Frontal cortex (tissue), 4 donors: ENCODE measurements around the gene ARHGAP20. TPM values are rescaled to one million over a fixed set of nuclear protein-coding genes. Genes with fewer than 3 reads are reported as not detected.

ENCODE experiments used
- DNase-seq, 2 donors: peaks; one replicate each; pipeline ENCODE4 v3.0.0; 2012; ENCODE audit warnings: low spot score in 2 of 2
- FAIRE-seq: peaks from 2 replicates; lab custom pipeline; 2012; peaks lifted over from hg19 to GRCh38; lab: Jason Lieb, UNC
- total RNA-seq: library from RNA; depleted of rRNA; stranded (reverse); fragments of >200 nt; gene quantifications from one replicate; pipeline ENCODE4 v1.2.3, GENCODE V29; 2014
- donor health status: control.
- donor health status: control.
- donor health status: control.

ARHGAP20 gene
- total RNA-seq, 1 donor from 2014 or later: 47.3 TPM

GRCh38 chr11:110720431-110721275 is 8.4 kb upstream of the ARHGAP20 start:
- FAIRE-seq (no peak), DNase-seq (no peak)

GRCh38 chr11:110716361-110716760 is 4.1 kb upstream of the ARHGAP20 start:
- DNase-seq (no peak), FAIRE-seq (no peak)

DNA sequence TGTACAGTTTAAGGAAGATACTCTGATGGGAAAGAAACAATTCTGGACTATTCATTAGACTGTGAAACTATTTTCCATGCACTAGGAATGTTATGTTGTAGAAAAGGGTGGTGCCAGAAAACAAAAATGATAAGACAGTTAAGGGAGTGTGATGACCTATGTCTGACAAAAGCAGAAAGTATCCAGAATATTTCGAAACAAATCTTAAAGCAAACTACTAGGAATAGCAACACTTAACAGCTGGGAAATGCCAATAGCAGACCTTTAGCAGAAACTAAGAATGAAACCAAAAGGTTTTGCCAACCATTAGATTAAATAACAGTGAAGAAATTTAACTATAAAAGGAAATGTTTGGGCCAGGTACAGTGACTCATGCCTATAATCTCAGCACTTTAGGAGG is 3.3 kb upstream of the ARHGAP20 start:
- no peak for FAIRE-seq

GRCh38 chr11:110713449-110713776 is 1.2 kb upstream of the ARHGAP20 start:
- DNase-seq (no peak), FAIRE-seq (no peak)

More for the DNA sequence above, 3.3 kb upstream of the ARHGAP20 start:
- DNase-seq: no peak

GRCh38 chr11:110712659-110713448 is 617 bp upstream of the ARHGAP20 start:
- DNase-seq (peak; percentile 44 to 46), FAIRE-seq (no peak)

DNA sequence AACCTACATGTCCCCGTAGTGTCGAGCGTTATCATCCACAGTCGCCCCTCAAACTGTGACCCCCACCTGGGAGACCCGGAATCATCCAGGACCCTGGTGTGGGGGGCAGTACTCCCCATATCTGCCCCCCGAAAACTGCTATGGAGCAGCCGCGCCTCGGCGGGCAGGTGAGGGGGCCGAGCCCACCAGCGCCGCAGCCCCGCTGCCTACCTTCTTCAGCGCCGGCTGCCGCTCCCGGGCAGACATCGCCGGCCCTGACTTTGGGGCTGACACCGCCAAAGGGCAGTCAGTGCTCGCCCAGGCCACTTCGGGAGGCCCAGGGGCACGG is 825 bp downstream of the ARHGAP20 start:
- DNase-seq (no peak), FAIRE-seq (no peak)

GRCh38 chr11:110710628-110711381 is 1.4 kb downstream of the ARHGAP20 start:
- no peak for FAIRE-seq

DNA sequence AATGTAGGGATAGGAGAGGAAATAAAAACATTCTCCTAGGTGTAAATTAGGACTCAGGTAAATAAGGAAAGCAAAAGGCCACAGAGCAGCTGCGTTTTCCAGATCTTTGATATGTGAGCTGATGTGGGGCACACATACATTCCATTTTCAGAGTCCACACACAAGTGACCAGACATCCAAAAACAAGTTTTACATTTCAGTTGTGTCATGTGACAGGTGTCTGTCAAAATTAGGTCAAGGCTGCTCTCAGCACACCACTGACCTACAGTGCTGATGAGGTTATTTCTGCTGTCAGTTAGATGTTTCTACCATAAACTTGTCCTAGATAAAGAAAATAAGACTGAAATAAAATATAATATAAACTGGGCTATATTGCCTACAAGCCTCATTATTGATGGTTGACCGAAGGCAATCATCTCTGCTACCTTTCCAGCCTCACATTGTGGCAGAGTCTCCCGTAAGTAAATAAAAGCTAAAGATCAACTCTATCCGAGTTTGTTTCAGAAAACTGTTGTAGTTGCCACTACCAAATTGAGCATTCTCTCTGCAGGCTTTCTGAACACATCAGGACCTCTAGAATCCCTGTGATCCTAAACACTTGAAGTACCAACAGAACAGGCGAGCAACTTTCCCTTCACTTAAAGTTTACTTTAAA is 7.9 kb downstream of the ARHGAP20 start:
- no peak for FAIRE-seq
- no peak for DNase-seq

More at GRCh38 chr11:110710628-110711381, 1.4 kb downstream of the ARHGAP20 start:
- peak in 1 of 2 donors; percentile 22 for DNase-seq

DNA sequence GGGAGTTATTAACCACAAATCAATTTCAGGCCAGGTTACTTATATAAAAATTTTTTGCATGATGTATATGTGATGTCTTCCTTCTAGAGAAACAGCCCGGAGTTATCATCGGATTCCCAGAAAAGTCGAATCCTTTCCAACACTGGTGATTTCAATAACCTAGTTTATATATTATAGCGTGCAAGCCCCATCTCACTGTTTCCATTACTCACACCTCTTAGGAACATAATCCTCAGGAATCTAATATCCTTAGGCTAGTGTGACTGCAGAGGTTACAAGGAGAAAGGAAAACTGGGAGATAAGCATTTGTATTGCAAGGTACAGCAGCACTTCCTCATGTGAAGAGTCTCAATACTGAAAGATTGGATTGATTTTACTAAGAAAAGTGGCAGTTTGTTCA is 20.3 kb downstream of the ARHGAP20 start:
- no peak for FAIRE-seq

GRCh38 chr11:110689306-110689705 is 22.9 kb downstream of the ARHGAP20 start:
- peak; percentile 94 for FAIRE-seq
- DNase-seq: no peak

More for the DNA sequence above, 20.3 kb downstream of the ARHGAP20 start:
- DNase-seq: no peak

GRCh38 chr11:110679323-110679975 is 32.8 kb downstream of the ARHGAP20 start:
- DNase-seq (no peak), FAIRE-seq (no peak)

DNA sequence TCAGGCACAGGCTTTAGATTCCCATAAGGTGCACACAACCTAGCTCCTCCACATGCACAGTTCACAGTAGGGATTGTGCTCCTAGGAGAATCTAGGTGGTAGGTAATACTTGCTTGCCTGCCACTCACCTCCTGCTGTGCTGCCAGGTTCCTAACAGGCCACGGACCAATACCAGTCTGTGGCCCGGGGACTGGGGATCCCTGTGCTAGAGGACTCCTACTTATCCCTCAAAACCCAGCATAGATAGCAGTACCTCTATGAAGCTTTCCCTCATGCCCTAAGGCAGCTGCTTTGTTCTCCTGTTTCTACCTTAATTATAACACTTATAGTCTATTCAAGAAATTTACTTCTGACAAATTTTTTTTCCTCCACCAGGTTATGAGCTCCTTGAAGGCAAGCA is 36.7 kb downstream of the ARHGAP20 start:
- FAIRE-seq: no peak

DNA sequence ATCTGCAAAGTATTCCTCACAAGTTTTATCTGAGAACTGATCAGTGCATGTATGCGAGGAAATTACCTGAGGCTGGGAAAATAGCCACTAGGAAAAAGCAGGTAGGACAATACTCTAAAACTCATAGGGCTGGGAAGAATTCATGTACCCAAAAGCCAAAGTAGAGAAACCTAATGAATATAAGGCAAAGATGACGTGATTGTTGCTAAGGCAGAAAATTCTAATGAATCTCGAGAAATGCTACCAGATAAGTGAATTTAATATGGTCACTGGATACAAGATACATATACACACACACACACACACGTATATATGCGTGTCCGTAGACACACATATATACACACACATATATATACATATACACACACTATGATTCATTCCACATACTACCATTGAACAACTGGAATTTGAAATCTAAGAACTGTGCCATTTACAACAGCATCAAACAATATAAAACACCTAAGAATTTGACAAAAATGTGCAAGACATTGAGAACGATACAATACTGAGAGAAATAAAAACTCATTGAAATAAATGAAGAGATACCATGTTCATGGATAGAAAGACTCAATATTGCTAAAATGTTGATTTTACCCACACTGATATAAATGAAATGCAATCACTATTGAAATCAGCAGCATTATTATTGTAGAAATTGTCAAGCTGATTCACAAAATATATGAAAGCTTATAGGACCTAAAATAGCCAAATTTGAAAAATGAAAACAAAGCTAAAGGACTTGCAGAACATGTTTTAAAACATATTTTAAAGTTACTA is 46.4 kb downstream of the ARHGAP20 start:
- no peak for FAIRE-seq
- no peak for DNase-seq

More for the DNA sequence above, 36.7 kb downstream of the ARHGAP20 start:
- no peak for DNase-seq

GRCh38 chr11:110655967-110656366 is 56.3 kb downstream of the ARHGAP20 start:
- FAIRE-seq (no peak), DNase-seq (no peak)

DNA sequence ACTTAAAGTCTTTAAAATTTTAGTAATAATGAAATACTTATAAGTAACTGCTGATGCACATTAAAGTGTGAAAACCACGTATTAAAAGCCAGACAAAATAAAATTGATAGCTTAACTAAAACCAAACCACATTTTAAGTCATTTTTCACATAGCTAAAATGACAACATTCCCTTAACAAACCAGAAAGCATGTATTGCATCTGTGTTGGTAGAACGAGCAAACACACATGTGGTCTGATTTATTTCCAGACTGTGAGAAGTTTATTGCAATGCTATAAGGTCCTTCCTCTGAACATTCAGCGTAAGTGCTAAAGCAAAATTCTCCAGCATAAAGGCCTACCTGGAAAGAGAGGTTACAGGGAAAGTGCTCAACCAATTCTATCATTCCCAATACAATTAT is 57.8 kb downstream of the ARHGAP20 start:
- FAIRE-seq (no peak), DNase-seq (no peak)

- FAIRE-seq: no peak
Observed at GRCh38 chr11:110645253-110645652, 67.0 kb downstream of the ARHGAP20 start.

GRCh38 chr11:110634370-110634769 is 77.9 kb downstream of the ARHGAP20 start:
- FAIRE-seq: no peak

More at GRCh38 chr11:110645253-110645652, 67.0 kb downstream of the ARHGAP20 start:
- no peak for DNase-seq

DNA sequence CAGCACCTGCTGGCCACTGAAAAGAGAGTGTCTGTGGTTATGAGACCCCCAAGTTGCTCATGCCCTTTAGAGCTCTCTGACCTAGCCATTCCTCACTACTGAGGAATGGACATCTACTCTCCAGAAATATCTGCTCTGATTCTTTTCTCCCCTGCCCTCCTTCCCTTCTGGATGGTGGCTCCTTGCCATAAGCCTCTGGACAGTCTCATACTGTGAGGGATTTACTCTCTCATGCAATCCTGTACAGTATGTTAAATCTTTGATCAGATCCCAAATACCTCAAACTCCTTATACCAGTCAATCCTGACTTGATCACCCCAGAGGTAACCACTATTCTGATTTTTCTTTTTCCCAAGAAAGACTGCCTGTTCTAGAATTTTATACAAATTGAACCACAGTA is 80.7 kb downstream of the ARHGAP20 start:
- no peak for DNase-seq
- FAIRE-seq: no peak

More at GRCh38 chr11:110634370-110634769, 77.9 kb downstream of the ARHGAP20 start:
- no peak for DNase-seq

DNA sequence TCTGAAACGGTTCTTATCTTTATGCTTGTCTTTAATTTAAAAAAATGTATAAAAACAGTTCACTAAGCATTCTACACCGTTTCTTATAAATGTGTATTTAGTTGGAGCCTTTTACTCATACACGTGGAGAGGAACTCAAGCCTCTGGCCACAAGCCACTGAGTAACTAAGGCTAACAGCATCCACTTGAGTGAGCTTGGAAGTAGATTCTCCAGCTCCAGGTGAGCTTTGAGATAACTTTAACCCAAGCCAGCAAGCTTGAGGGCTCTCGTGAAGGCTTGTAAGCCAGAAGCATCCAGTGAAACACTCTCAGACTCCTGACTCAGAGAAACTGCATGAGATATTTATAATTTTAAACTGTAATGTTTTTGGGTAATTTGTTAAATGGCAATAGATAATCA is 82.6 kb downstream of the ARHGAP20 start:
- FAIRE-seq (no peak), DNase-seq (no peak)
